DND-41 (cell line): ENCODE results near the gene SLC9B1.
"Not testable (repeated sequence)": the region's sequence is repeated elsewhere in the genome, so short reads cannot be mapped to it uniquely, and the experiment has no call there.

ENCODE experiments used
- ATAC-seq: fragments of 200-7000 bp; cut with Tn5 transposase; 3 replicates; pipeline ENCODE4 v1.9.1; 2021; ENCODE audit warnings: low read depth; ENCODE audit not compliant: insufficient read depth
- DNase-seq: peaks from one replicate; pipeline ENCODE4 v3.0.0-alpha.2; 2020
- H2AFZ ChIP-seq: 2 replicates; pipeline ENCODE4 v1.6.0; 2012; ENCODE audit warnings: low read depth, low read length
- H3K27ac ChIP-seq: 2 replicates; pipeline ENCODE4 v1.5.1; 2012; ENCODE audit warnings: low read length, inconsistent platforms
- H3K27me3 ChIP-seq: fragments of 200-600 bp; sonication (generic); 2 replicates; pipeline ENCODE4 v1.6.0; 2012; ENCODE audit warnings: low read length, mild to moderate bottlenecking, inconsistent platforms; ENCODE audit not compliant: insufficient read depth, poor library complexity
- H3K36me3 ChIP-seq: 2 replicates; pipeline ENCODE4 v1.5.1; 2012; ENCODE audit warnings: low read length, inconsistent platforms; ENCODE audit not compliant: insufficient read depth
- H3K4me1 ChIP-seq: 2 replicates; pipeline ENCODE4 v1.5.1; 2012; ENCODE audit warnings: mild to moderate bottlenecking, low read length; ENCODE audit not compliant: insufficient read depth
- H3K4me2 ChIP-seq: 2 replicates; pipeline ENCODE4 v1.6.0; 2012; ENCODE audit warnings: mild to moderate bottlenecking, moderate library complexity, low read length, inconsistent platforms; ENCODE audit not compliant: insufficient read depth
- H3K4me3 ChIP-seq, 2 experiments: fragments of 200-600 bp in 1 of 2; shearing (Covaris generic) in 1 of 2; 2 replicates each; pipeline ENCODE4 v1.5.1; 2012 to 2016; ENCODE audit warnings: inconsistent platforms in 2 of 2, low read length in 2 of 2, mild to moderate bottlenecking in 2 of 2, low read depth in 1 of 2, moderate library complexity in 1 of 2
- H3K79me2 ChIP-seq: 2 replicates; pipeline ENCODE4 v1.6.0; 2012; ENCODE audit warnings: low read length, inconsistent platforms; ENCODE audit not compliant: insufficient read depth
- H3K9ac ChIP-seq: 2 replicates; pipeline ENCODE4 v1.6.0; 2012; ENCODE audit warnings: low read depth, mild to moderate bottlenecking, inconsistent platforms, low read length, moderate library complexity
- H3K9me3 ChIP-seq: 2 replicates; pipeline ENCODE4 v1.5.1; 2012; ENCODE audit warnings: low read length, moderate library complexity, mild to moderate bottlenecking, inconsistent platforms; ENCODE audit not compliant: insufficient read depth, severe bottlenecking
- H4K20me1 ChIP-seq: 2 replicates; pipeline ENCODE4 v1.6.0; 2012; ENCODE audit warnings: low read length; ENCODE audit not compliant: insufficient read depth
- EZH2 ChIP-seq: IDR thresholded peaks from 3 replicates; pipeline ENCODE4 v1.6.1; 2012; ENCODE audit warnings: borderline replicate concordance, low read depth, mild to moderate bottlenecking, moderate library complexity, low read length, inconsistent platforms; ENCODE audit not compliant: severe bottlenecking
- TF ChIP-seq, protein P1 (sequence below): IDR thresholded peaks from 2 replicates; pipeline ENCODE4 v1.5.1; 2012; ENCODE audit warnings: borderline replicate concordance, low read length, moderate library complexity, mild to moderate bottlenecking; ENCODE audit not compliant: poor library complexity, severe bottlenecking; ENCODE audit errors: extremely low read depth

The SLC9B1 gene

DNA sequence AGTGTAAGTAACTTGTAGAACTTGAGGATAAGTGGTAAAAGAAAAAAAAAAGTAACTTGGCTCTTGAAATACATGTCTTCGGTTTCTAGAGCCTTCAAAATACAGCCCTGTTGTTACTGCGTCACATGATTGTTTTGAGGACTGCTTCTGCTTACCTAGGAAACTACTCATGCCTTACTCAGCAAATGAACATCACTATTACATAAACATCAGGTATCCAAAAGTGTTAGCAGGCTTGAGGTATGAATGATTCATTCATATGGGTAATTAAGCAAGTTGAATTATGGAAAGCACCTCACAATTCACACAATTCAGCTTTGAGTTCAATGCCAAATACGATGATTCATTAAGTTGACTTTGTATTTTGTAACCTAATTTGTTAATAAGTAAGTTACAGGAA, 129.6 kb downstream of the SLC9B1 start:
- not testable (repeated sequence) for H3K9ac ChIP-seq, H3K9me3 ChIP-seq, H2AFZ ChIP-seq, H3K79me2 ChIP-seq, H3K36me3 ChIP-seq, H3K4me2 ChIP-seq, ATAC-seq, H3K27me3 ChIP-seq, H3K4me1 ChIP-seq, H3K27ac ChIP-seq, DNase-seq, H3K4me3 ChIP-seq, H4K20me1 ChIP-seq

DNA sequence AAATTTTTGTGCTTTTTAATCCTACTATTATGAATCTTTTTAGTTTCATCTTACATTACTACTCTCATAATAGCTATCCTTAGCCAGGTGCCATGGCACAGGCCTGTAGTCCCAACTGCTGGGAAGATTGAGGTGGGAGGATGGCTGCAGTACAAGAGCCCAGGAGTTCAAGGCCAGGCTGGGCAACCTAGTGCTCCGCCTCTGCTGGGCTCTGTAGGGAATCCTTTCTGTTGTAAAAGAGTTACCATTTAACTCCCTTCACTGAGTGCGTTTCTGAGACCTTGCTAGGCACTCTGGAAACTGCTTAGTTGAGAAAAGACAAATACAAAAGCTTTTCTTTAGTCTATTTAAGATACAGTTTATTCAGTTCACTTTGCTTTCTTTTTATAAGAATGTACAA, 130.9 kb downstream of the SLC9B1 start:
- DNase-seq, H3K27ac ChIP-seq, H3K9ac ChIP-seq, H3K4me1 ChIP-seq, H2AFZ ChIP-seq, H3K36me3 ChIP-seq, H3K9me3 ChIP-seq, H3K27me3 ChIP-seq, H3K4me3 ChIP-seq, H4K20me1 ChIP-seq, H3K4me2 ChIP-seq, ATAC-seq: not testable (repeated sequence)
- H3K79me2 ChIP-seq, result peaks cover 18% of the 10 kb centered on the region

DNA sequence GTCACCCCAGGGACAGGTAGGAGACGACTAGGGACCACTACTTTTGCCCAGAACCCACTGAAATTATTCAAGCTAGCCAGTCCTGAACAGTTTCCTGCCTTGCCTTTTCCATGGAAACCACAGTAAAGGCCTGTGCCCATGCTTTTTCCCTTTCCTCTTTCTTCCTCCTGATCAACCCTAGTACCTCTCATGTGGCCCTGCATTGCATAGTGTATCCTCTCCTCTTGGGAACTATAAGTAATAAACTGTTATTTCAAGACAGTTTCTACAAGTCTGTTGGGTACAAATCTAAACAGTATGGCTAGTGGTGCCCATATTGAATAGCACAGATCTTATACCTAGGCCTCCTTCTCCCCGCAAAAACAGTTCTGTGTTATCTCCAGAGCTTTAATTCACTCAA, 136.2 kb downstream of the SLC9B1 start:
- TF ChIP-seq, protein P1, sequence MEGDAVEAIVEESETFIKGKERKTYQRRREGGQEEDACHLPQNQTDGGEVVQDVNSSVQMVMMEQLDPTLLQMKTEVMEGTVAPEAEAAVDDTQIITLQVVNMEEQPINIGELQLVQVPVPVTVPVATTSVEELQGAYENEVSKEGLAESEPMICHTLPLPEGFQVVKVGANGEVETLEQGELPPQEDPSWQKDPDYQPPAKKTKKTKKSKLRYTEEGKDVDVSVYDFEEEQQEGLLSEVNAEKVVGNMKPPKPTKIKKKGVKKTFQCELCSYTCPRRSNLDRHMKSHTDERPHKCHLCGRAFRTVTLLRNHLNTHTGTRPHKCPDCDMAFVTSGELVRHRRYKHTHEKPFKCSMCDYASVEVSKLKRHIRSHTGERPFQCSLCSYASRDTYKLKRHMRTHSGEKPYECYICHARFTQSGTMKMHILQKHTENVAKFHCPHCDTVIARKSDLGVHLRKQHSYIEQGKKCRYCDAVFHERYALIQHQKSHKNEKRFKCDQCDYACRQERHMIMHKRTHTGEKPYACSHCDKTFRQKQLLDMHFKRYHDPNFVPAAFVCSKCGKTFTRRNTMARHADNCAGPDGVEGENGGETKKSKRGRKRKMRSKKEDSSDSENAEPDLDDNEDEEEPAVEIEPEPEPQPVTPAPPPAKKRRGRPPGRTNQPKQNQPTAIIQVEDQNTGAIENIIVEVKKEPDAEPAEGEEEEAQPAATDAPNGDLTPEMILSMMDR, result no peak
- TF ChIP-seq EZH2, result no peak
- H3K4me2 ChIP-seq, result no peak overlapping the region
- ATAC-seq (no peak), DNase-seq (no peak)
- no peak overlapping the region for H3K27ac ChIP-seq
- H3K9ac ChIP-seq, result no peak overlapping the region
- H3K4me1 ChIP-seq, result no peaks in the 10 kb centered on the region
- H3K4me3 ChIP-seq, result no peak overlapping the region
- H3K27me3 ChIP-seq, result no peaks in the 10 kb centered on the region
- peaks cover 56% of the 10 kb centered on the region for H3K79me2 ChIP-seq
- H3K9me3 ChIP-seq, result no peaks in the 10 kb centered on the region
- no peak overlapping the region for H2AFZ ChIP-seq
- no peaks in the 10 kb centered on the region for H4K20me1 ChIP-seq
- H3K36me3 ChIP-seq, result peaks cover 9% of the 10 kb centered on the region; the same call in 1 of the 2 replicates

DNA sequence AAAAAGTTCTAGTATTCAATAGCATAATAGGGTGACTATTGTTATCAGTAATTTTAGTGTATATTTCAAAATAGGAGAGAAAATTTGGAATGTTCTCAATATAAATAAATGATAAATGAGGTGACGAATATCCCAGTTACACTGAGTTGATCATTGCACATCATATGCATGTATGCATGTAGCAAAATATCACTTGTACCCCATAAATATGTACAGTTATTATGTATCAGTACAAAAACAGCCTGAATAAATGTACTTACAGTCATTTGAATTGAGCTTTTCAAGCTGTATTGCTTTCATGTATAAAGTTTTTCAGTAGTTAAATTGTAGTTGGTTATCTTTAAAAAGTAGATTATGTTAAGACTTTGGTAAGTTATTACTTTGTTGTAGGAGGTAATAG, 138.2 kb downstream of the SLC9B1 start:
- H3K79me2 ChIP-seq, result peaks cover 70% of the 10 kb centered on the region
- H3K27ac ChIP-seq, result no peak overlapping the region
- no peak for DNase-seq

More for the DNA sequence above, 138.2 kb downstream of the SLC9B1 start:
- H3K9ac ChIP-seq, result no peak overlapping the region
- ATAC-seq, result no peak
- H3K4me2 ChIP-seq, result no peak overlapping the region
- H3K27me3 ChIP-seq, result no peaks in the 10 kb centered on the region
- H3K4me1 ChIP-seq, result no peaks in the 10 kb centered on the region
- no peak overlapping the region for H3K4me3 ChIP-seq
- H4K20me1 ChIP-seq, result no peaks in the 10 kb centered on the region
- no peak for TF ChIP-seq EZH2
- TF ChIP-seq, protein P1, result no peak
- peaks cover 26% of the 10 kb centered on the region for H3K36me3 ChIP-seq
- peaks cover 13% of the 10 kb centered on the region for H3K9me3 ChIP-seq
- no peak overlapping the region for H2AFZ ChIP-seq
